ENCODE results near the gene SAMD4A.

DNA sequence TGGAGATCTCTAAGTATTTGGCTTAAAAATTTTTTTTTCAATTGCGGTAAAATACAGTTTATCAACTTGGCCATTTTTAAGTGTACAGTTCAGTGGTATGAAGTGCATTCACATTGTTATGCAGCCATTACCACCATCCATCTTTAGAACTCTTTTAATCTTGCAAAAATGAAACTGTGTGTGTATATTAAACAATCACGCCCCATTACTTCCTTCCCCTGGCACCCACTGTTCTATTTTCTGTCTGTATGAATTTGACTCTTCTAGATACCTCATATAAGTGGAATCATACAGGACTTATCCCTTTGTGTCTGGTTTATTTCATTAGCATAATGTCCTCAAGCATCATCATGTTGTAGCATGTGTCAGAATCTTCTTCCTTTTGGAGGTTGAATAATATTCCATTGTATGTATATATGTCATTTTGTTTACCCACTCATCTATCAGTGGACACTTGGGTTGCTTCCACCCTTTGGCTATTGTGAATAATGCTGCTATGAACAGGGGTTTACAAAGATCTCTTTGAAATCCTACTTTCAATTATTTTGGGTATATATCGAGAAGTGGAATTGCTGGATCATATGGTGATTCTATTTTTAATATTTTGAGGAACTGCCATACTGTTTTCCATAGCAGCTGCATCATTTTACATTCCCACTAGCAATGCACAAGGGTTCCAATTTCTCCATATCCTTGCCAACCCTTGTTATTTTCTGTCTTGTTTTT is 62.9 kb downstream of the SAMD4A start:
- TF ChIP-seq, protein P1, sequence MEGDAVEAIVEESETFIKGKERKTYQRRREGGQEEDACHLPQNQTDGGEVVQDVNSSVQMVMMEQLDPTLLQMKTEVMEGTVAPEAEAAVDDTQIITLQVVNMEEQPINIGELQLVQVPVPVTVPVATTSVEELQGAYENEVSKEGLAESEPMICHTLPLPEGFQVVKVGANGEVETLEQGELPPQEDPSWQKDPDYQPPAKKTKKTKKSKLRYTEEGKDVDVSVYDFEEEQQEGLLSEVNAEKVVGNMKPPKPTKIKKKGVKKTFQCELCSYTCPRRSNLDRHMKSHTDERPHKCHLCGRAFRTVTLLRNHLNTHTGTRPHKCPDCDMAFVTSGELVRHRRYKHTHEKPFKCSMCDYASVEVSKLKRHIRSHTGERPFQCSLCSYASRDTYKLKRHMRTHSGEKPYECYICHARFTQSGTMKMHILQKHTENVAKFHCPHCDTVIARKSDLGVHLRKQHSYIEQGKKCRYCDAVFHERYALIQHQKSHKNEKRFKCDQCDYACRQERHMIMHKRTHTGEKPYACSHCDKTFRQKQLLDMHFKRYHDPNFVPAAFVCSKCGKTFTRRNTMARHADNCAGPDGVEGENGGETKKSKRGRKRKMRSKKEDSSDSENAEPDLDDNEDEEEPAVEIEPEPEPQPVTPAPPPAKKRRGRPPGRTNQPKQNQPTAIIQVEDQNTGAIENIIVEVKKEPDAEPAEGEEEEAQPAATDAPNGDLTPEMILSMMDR (IDR thresholded peaks at IDR 0.05; ENCODE audit: insufficient read depth, low read length, poor library complexity, severe bottlenecking): no peak
- TF ChIP-seq EZH2phosphoT487 (conservative IDR thresholded peaks at IDR 0.05; ENCODE audit: low read length): no peak

Data from SU-DHL-6 (cell line).